GM12873 (cell line): ENCODE measurements around the gene ATP8B2.

Experiments used
- TF ChIP-seq, protein P1 (sequence below): IDR thresholded peaks from 2 replicates; pipeline ENCODE4 v1.5.1; 2012; ENCODE audit warnings: low read depth, mild to moderate bottlenecking, moderate library complexity, low read length, control low read depth; ENCODE audit not compliant: insufficient read depth; ENCODE audit errors: missing control alignments

The ATP8B2 gene

DNA sequence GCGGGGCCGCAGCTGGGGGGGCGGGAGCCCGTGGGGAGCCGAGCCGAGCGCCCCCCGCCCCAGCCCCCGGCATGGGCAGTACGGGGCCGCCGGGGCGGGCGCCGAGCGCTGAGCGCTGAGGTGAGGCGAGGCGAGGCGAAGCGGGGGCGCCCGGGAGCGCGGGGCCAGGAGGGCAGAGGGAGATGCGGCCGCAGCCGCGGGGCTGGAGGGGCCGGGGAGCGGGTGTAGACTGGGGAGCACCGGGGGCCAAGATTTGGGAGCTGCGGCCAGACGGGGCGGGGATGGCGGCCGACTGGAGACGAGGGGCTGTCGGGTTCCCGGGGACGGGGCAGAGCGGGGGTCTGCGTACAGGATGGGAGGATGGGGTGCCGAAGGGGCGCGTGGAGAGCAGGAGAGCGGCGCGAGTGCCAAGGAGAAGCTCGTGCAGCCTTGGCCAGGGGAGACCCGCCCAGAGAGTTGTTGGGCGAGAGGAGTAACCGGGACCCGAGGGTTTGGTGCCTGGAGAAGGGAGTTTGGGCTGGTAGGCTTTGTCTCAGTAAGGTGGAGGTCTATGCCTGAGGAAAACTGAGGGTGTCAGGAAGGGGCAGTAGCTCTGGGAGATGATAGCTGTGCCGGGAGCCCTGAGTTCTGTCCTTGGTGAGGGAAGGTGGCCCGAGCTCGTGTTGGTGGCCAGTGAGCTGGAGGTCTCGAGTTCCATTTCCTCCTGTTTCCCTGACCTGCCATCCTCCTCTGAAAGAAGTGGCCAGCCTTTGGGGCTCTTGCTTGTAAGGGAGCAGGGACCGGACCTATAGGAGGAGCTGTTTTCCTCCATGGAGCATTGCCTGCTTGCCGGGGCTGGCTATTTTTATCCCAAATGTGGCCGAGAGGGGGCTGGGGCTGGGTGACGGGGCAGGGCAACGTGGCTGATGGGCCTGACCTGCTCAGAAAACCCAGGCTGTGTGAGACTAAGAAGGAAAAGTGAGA is 539 bp downstream of the ATP8B2 start:
- TF ChIP-seq, protein P1, sequence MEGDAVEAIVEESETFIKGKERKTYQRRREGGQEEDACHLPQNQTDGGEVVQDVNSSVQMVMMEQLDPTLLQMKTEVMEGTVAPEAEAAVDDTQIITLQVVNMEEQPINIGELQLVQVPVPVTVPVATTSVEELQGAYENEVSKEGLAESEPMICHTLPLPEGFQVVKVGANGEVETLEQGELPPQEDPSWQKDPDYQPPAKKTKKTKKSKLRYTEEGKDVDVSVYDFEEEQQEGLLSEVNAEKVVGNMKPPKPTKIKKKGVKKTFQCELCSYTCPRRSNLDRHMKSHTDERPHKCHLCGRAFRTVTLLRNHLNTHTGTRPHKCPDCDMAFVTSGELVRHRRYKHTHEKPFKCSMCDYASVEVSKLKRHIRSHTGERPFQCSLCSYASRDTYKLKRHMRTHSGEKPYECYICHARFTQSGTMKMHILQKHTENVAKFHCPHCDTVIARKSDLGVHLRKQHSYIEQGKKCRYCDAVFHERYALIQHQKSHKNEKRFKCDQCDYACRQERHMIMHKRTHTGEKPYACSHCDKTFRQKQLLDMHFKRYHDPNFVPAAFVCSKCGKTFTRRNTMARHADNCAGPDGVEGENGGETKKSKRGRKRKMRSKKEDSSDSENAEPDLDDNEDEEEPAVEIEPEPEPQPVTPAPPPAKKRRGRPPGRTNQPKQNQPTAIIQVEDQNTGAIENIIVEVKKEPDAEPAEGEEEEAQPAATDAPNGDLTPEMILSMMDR, result peak; percentile 41

DNA sequence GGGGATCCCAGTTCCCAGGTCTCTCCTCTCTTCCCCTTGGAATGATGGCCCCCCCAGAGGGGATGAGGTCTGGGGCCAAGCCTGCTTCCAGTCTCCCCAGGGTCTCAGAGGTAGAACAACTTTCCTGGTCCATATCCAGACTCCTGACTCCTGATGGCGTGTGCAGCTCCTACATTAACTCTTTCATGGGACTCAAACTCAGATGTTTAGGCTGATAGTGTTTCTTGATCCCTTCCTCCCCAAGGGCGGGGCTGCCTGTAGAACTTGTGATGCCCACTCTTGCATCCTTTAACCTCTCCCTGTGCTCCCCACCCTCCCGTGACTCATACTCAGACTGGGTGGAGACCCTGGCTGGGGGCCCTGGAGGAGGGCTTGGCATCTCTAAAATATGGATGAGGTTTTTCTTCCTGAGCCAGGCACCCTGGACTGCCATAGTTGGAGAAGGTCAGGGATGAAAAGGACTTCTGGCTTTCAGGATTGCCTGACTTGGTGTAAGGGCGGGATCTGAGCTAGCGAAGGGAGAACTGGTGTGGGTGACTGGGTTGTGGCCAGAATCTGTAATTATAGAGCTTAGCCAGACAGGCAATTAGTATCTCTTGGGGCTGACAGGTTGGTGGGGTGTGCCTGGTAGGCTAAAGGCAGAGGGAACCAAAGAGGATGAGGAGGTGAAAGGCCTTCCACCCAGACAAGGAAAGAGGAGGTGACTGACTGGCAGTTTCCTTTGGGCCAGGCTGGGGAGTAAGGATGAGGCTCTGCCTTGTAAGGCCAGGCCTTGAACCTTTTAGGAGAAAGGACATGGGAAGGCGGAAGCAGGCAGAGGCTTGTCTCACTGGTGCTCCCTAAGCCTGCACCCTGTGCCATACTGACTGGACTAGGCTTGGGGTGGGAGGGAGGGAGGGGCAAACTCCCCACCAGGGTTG is 1.5 kb downstream of the ATP8B2 start:
- TF ChIP-seq, protein P1, result no peak

DNA sequence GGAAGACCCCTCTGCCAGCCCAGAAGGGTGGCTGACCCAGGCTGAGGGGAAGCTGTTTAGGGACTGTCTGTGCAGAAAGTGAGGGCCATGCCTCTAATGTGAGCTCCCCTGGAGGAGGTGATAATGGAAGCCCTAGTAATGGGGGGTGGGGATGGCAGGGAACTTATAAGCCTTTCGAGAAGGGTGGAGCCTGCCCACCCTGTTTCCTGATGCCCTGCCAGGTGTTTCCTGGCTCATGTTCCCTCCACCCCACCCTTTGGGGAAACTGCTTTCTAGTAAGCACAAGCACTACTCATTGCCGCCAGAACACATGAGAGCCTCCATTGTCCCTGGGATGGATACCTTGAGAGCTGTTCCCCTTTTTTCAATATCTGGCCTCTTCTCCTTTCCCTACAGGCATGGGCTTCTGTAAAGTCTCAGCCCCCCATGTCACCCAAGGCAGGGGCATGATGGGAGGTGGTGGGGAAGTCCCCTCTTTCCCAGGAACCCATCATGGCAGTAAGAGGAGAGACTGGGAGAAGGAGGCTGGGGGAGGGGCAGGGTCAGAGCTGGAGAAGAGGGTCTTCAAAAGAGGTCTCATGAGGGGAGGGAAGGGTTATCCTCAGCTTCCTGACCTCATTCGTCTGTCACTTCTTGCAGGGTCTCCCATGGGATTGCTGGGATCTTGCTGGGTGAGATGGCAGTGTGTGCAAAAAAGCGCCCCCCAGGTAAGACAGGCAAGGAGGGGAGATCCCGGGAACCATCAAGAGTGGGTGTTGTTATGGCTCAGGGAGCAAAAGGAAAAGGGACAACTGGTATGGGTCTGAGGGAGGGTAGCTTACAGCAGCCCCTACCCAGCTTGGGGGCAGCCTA is 2.4 kb downstream of the ATP8B2 start:
- TF ChIP-seq, protein P1, result no peak

DNA sequence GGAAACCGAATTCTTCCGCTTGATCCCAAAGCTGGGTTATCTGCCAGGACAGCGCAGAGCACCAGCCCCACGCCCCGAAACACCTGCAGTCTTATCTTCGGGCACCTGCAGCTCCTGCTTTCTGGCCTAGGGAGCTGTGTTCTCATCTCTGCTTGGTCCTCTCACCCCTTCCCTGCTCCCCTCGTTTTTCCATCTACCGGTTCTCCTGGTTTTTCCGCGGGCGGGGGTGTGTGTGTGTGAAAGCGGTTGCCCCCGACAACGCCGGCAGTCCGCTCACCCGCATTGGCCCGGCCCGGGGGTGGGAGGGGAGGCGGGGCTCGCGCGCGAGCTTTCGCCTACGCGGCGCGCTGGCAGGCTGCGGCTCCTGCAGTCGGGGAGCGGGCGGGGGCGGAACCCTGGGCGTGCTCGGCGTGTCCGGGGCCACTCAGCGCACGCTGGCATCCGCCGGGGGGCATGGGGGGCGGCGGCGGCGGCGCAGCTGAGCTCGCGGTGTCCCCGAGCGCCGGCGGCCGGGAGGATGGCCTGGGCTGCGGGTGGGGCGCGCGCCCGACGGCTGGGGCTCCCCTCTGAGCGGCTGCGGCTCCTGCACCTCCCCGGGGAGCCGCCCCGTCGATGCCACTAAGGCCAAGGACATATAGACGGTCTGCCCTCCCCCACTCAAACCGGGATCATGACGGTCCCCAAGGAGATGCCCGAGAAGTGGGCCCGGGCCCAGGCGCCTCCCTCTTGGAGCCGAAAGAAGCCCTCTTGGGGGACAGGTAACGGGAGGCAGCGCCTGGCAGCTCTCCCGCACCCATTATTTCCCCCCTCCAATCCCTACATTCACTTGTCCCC is 3.2 kb downstream of the ATP8B2 start:
- TF ChIP-seq, protein P1, result no peak

DNA sequence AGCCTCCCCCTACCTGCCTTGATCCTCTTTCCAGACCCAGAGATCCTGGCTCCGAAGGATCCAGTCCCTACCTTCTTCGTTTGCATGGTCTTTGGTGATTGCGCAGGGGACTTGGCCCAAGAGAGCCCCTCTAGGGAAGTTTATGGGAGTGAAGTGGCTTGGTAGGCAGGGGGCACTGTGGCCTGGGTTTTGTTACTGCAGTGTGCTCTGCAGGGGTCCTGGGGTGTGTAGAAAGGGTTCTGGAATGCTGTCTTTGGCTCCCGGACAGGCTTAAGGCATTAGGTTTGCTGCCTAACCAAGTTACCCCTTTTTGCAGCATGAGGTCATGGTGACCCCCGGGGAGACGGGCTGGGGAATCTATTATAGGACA is 3.8 kb downstream of the ATP8B2 start:
- TF ChIP-seq, protein P1, result no peak

DNA sequence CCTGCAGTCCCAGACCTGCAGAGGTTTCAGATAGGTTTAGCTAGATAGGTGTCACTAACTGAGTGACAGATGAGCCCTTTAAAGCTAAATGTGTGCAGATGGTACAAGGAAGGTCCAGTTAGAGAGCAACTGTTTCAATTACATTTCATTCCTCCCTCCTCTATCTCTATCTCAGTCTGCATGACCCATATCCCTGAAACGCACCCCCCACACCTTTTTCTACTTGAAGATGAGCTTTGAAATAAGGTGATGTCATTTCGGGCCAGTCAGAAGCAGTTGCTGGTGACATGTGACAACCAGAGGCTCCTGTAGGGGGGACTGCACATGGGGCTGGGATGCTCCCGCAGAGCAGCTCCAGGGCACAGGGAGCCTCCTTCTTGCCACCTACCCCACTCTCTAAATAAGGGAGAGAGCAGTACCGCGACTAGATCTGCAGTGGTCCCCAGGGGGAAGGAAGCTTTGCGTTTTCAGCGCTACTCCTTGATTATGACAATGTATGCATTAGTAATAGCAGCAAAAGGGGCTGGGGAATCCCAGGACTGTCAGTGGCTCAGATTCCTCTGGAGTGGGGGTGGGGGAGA is 4.3 kb downstream of the ATP8B2 start:
- TF ChIP-seq, protein P1, result no peak
